HG03139 (cell line): ENCODE results near the gene FAM13A.
A peak's percentile ranks its signal among the peaks of the same experiment; 100 is the strongest.
"Not testable (repeated sequence)": the region's sequence is repeated elsewhere in the genome, so short reads cannot be mapped to it uniquely, and the experiment has no call there.

Experiments used
- ATAC-seq: cut with Tn5 transposase; IDR thresholded peaks from one replicate; pipeline ENCODE4 v1.9.1; 2021; ENCODE audit not compliant: unreplicated experiment

Gene FAM13A

DNA sequence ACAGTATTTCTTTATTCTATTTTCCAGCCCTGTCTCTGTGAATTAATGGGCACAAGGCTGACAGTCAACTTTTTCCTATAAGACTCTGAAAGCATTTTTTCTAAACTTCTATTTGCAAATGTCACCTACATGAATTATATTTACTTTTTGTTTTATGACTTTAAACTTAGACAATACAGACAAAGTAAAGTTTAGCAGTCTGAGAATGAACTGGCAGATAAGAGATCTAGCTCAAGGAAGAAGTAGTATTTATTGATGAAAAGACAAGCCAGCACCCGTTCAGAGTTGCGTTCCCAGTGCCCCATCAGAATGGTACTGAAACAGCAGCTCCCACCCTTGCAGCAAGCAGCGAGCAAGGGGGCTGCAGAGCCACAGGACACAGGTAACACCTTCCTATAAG is 148.5 kb downstream of the FAM13A start:
- ATAC-seq = no peak

DNA sequence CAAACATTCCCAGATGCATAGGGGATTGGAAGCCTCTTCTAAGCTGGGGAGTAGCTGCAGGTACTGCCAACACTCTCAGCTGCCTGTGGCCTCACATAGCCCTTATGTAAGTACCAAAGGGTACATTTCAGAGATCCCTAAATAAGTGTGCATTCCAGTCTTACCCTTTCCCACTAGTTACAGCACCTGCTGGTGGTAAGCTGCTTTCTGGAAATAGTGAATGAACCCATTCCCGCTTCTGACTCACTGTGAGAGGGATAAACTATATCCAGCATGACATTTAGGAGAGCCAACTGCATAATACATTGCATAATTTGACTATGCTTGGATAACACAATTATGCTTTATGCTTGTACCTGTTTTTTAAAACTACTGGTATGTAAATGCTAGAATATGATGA is 149.0 kb downstream of the FAM13A start:
- ATAC-seq = no peak

- ATAC-seq = no peak
These were observed 149.5 kb downstream of the FAM13A start for GRCh38 chr4:88907478-88907877.

DNA sequence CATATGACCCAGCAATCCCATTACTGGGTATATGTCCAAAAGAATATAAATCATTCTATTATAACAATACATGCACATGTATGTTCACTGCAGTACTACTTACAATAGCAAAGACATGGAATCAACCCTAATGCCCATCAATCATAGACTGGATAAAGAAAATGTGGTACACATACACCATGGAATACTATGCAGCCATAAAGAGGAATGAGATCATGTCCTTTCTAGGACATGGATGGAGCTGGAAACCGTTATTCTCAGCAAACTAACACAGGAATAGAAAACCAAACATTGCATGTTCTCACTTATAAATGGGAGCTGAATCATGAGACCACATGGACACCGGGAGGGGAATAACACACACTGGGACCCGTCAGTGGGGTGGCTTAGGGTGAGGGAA is 152.7 kb downstream of the FAM13A start:
- not testable (repeated sequence) for ATAC-seq

DNA sequence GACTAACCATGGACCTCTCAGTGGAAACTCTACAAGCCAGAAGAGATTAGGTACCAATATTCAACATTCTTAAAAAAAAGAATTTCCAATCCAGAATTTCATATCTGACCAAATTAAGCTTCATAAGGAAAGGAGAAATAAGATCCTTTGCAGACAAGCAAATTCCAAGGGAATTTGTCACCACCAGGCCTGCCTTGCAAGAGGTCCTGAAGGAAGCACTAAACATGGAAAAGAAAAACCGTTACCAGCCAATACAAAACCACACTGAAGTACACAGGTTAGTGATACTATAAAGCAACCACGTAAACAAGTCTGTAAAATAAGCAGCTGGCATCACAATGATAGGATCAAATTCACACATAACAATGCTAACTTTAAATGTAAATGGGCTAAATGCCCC is 156.6 kb downstream of the FAM13A start:
- ATAC-seq = no peak

- ATAC-seq = no peak
These were observed 159.2 kb downstream of the FAM13A start for GRCh38 chr4:88897752-88898151.

DNA sequence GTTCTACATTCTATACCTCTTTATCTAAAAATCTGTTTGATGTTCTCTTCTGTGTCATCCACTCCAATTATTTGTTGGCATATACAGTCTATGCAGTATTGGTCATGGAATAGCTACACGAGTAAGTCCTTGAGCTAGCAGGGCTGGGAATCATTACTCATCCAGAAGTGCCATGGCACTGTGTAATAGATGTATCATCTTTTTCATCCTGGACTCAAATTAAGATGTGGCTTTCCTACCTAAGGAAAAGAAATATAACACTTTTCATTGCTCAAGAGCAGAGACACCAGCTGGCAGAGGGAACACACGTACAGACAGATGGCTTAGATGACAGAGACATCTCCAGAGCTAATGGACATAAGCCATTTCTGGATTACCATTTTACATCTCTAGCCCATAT is 159.8 kb downstream of the FAM13A start:
- no peak for ATAC-seq

DNA sequence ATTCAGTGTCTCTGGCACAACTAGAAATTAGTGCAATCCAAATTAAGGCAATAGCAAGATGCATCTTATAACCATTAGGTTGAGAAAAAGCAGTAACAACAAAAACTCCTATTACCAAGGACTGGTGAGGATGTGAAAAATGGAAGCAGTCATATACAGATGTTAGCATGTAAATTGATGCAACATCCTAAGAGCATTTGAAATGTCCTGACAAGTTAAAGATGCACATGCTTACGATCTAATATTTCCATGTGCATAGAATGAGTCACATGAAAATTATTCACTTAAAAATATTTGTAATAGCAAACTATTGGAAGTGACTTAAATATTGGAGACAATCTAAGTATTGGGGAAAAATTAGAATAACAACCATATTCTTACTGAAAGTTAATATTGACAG is 163.0 kb downstream of the FAM13A start:
- ATAC-seq = no peak

GRCh38 chr4:88892646-88893045 is 164.3 kb downstream of the FAM13A start:
- no peak for ATAC-seq

DNA sequence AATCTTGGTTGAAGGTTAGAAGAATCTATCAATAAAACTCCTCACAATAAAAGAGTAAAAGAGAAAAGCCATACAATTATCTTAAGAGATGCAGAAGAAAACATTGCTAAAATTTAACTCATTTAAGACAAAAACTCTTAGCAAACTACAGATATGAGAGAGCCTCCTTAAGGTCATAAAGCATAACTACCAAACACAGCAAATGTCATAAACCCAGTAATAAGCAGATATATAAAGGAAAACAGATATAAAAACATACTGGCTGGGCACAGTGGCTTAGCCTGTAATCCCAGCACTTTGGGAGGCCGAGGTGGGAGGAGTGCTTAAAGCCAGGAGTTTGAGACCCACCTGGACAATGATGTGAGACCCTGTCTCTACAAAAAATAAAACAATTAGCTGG is 165.3 kb downstream of the FAM13A start:
- ATAC-seq = no peak

- ATAC-seq = not testable (repeated sequence)
These were observed 169.6 kb downstream of the FAM13A start for GRCh38 chr4:88887409-88887808.

- no peak for ATAC-seq
These were observed 175.8 kb downstream of the FAM13A start for GRCh38 chr4:88881227-88881569.

DNA sequence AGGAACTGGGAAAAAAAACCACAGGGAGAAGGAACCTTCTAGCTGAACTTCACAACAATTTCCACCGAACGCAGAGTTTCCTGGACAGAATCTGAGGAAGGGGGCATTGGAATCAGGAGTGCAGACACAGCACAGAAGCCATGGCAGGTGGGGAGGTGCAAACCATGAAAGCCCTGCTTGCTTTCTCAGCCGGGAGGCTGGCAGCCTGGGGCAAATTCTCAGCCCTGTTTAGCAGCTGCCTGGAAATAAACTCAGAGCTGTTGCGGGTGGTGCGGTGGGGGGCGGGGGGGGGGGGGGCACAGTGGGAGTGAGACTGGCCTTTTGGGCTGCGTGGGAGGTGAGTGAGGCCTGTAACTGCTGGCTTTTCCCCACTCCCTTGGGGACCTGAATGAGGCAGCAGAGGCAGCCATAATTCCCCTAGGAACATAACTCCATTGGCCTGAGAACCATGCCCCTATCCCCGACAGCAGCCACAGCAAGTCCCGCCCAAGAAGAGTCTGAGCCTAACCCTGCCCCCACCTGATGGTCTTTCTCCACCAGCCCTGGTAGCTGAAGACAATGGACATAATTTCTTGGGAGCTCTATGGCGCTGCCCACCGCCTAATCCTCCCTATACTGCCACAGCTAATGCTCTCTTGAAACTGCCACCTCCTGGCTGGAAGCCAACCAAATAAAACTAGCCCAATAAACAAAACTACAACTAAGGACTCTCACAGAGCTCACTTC is 176.3 kb downstream of the FAM13A start:
- no peak for ATAC-seq

DNA sequence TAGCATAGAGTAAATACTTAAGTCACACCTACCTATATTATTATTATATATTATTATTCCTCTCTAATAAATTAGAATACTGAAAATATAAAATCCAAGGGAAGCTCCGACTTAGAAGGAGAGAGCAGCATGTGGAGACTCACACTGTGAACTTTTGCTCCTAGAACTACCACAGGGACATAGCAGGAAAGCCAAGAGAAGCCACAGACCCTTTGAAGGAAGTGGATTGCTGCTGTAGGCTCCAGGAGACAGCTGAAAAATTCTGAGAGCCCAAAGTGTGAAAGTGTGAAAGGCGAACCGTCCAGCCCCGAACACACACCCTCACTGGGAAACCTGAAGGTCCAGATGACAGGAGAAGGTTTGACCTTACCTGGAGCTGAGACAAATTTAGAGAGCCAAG is 177.0 kb downstream of the FAM13A start:
- no peak for ATAC-seq

- ATAC-seq = no peak
These were observed 178.3 kb downstream of the FAM13A start for GRCh38 chr4:88878642-88879041.

DNA sequence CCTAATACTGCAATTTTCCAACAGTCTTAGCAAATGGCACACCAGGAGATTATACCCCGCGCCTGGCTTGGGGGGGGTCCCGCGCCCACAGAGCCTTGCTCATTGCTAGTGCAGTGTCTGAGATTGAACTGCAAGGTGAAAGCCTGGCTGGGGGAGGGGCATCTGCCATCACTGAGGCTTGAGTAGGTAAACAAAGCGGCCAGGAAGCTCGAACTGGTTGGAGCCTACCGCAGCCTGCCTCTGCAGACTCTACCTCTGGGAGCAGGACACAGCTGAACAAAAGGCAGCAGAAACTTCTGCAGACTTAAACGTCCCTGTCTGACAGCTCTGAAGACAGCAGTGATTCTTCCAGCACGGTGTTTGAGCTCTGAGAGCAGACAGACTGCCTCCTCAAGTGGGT is 186.6 kb downstream of the FAM13A start:
- no peak for ATAC-seq

DNA sequence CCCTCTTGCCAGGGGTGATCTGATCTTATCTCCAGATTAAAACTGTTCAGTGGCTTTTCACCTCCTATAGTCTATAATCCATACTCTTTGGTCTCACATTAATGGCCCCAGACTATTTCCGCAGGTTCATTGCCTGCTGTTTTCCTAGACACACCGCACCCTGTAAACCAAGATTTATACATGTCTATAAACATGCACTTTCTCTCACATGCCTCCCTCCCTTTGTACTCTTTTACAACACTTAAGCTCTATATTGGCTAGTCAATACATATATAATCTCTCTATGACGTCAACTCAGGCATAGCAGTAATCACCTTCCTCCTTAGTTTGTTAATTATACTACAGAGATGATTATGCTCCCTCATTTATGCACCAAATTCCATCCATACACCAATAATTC is 188.5 kb downstream of the FAM13A start:
- ATAC-seq = no peak

- no peak for ATAC-seq
These were observed 190.0 kb downstream of the FAM13A start for GRCh38 chr4:88866862-88867550.

GRCh38 chr4:88865466-88865865 is 191.5 kb downstream of the FAM13A start:
- no peak for ATAC-seq

- no peak for ATAC-seq
These were observed 191.9 kb downstream of the FAM13A start for GRCh38 chr4:88865046-88865445.

DNA sequence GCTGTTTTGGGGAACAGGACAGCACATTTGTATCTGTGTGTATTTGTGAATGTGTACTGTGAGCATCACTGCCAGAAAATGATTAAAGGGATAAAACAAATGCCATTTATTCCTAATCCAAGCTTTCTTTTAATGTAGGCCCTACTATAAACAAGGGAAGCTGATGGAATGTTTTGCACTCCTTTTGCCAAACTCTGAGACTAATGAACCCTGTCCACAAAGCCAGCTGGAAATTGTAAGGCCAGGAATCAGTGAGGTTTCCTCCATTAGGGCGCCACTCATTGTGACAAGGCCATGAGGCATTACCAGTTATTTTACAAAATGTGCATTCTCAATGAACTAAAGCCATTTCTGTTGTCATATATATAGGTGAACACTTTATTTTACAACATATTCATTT is 196.4 kb downstream of the FAM13A start:
- no peak for ATAC-seq

- ATAC-seq = peak; percentile 29
These were observed 197.7 kb downstream of the FAM13A start for GRCh38 chr4:88859191-88859812.
